ENCODE data around the gene RPL36A. TPM values are rescaled to one million over a fixed set of nuclear protein-coding genes. Genes with fewer than 3 reads are reported as not detected.

Gene RPL36A
- total RNA-seq, 1 donor from 2014 or later, result 822 TPM

DNA sequence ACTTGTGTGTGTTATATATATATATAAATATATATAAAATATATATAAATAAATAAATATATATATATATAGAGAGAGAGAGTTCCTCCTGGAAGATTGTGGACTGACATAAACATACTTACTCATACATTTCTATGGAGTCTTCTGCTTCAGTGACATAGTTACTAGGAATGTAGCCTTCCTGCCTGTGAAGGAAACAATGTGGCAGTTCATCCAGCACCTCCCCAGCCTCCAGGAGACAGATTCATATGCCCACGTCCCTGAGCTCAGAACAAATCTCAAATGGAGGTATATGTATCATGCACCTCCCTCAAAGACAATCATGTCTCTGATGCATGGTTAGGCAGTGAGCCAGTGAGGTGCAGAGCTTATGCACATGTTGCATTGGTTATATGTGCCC lies 30.8 kb upstream of the RPL36A start:
- no peaks in the 10 kb centered on the region for H3K36me3 ChIP-seq
- H3K9me3 ChIP-seq, result no peaks in the 10 kb centered on the region
- intact Hi-C loops (cut with DNase I), result no loop called here
- no peak for DNase-seq (ENCODE audit: low spot score in 2 of 2)
- H3K27me3 ChIP-seq, result no peaks in the 10 kb centered on the region
- TF ChIP-seq CTCF (IDR thresholded peaks at IDR 0.05), result no peak
- no peak overlapping the region for H3K4me3 ChIP-seq
- H3K27ac ChIP-seq, result no peak overlapping the region
- H3K4me1 ChIP-seq, result no peaks in the 10 kb centered on the region

DNA sequence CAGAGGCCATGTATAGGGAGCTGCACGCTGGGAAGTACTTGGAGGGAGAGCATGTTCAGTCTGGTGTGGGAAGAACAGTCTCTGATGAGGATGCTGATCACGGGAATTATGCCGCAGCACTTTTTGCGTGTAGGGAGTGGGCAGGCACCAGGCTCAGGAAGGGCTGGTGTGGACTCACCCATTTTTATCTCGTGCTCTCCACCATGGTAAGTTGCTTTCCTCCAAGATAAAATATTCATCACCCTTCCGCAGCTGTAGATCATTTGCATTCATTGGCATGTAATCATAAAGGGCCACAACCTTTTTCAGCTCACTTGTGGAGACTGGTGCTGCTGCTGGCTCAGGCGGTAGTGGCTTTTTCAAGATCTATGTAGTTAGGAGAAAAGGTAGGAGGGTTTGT lies 30.4 kb upstream of the RPL36A start:
- TF ChIP-seq CTCF (IDR thresholded peaks at IDR 0.05), result no peak
- no peak for DNase-seq (ENCODE audit: low spot score in 2 of 2)
- no peaks in the 10 kb centered on the region for H3K9me3 ChIP-seq
- no peak overlapping the region for H3K27ac ChIP-seq
- no peaks in the 10 kb centered on the region for H3K27me3 ChIP-seq
- intact Hi-C loops (cut with DNase I), result no loop called here
- no peak overlapping the region for H3K4me3 ChIP-seq
- no peaks in the 10 kb centered on the region for H3K36me3 ChIP-seq
- no peaks in the 10 kb centered on the region for H3K4me1 ChIP-seq

DNA sequence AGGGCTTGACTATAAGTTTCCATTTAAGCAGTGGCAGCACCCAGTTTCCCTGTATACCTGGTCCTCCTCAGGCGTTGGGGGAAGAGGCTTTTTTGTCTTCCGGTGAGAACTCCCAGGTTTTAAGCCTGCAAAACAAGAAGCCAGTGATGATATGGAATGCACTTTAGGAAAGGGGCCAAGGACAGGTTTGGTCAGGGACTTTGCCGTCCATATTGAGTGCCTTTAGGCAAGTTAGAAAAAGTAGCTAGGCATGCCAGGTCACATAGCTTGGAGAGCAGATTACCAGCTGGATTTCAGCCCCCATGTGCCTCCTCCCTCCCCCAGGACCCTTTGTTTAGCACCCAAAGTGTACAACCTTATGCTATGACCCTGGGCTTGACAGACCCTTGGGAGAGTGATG lies 28.7 kb upstream of the RPL36A start:
- Histone ChIP-seq H3K27me3 (no peaks in the 10 kb centered on the region), H3K9me3 (no peaks in the 10 kb centered on the region), H3K36me3 (no peaks in the 10 kb centered on the region), H3K4me3 (no peak overlapping the region), H3K27ac (no peak overlapping the region), H3K4me1 (no peaks in the 10 kb centered on the region)
- DNase-seq (ENCODE audit: low spot score in 2 of 2), result no peak
- TF ChIP-seq CTCF (IDR thresholded peaks at IDR 0.05), result no peak
- intact Hi-C loops (cut with DNase I), result no loop called here

DNA sequence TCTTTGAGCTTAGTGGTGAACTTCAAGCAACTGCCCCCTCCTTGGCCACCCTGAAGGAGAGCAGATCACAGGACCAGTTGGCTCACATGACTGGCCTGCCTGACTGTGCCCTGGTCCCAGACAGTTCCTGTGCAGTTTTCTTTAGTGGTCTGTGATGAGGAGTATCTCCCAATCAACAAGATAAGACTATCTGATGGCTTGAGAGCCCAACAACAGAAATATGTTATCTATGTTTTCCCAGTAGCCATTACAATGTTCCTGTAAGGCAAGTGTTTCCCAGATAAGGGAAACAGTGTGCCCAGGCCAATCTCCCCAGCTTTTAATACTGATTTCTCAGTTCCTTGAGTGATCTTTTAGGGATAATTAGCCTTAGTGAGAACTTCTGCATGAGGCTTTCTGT lies 28.1 kb upstream of the RPL36A start:
- no peaks in the 10 kb centered on the region for H3K9me3 ChIP-seq
- no peak overlapping the region for H3K4me3 ChIP-seq
- no peaks in the 10 kb centered on the region for H3K27me3 ChIP-seq
- no peak for TF ChIP-seq CTCF (IDR thresholded peaks at IDR 0.05)
- no peak overlapping the region for H3K27ac ChIP-seq
- no peaks in the 10 kb centered on the region for H3K4me1 ChIP-seq
- intact Hi-C loops (cut with DNase I), result no loop called here
- DNase-seq (ENCODE audit: low spot score in 2 of 2), result no peak
- no peaks in the 10 kb centered on the region for H3K36me3 ChIP-seq

DNA sequence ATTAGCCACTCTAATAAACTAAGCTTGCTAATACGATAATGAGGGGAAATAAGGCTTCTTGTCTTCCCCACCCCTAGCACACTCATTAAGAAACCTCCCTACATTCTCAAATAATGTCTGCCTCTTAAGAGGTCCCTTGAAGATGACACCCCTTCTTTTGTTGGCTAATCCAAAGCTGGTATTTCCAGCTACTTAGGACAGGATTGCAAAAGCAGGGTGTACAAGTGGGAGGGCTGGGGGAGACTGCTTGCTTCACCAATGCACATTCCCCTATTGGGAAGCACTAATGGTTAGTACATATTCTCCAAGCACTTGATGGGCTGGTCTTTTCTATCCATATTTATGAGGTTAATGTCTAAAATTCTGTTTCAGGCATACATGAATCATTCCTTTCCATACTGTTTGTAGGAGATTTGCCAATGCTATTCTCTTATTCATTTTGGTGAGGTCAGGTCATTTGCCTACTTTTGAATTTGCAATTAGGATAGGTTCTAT lies 25.5 kb upstream of the RPL36A start:
- H3K4me1 ChIP-seq, result no peaks in the 10 kb centered on the region

More for the DNA sequence above, 25.5 kb upstream of the RPL36A start:
- H3K27me3 ChIP-seq, result no peaks in the 10 kb centered on the region
- intact Hi-C loops (cut with DNase I), result no loop called here
- H3K9me3 ChIP-seq, result no peaks in the 10 kb centered on the region
- H3K27ac ChIP-seq, result no peak overlapping the region
- no peaks in the 10 kb centered on the region for H3K36me3 ChIP-seq
- H3K4me3 ChIP-seq, result no peak overlapping the region
- no peak for TF ChIP-seq CTCF (IDR thresholded peaks at IDR 0.05)
- DNase-seq (ENCODE audit: low spot score in 2 of 2), result no peak
